ENCODE results near the gene ZSWIM2.

GRCh38 chr2:186879312-186879711 is 30.3 kb upstream of the ZSWIM2 start:
- TF ChIP-seq, protein P1, sequence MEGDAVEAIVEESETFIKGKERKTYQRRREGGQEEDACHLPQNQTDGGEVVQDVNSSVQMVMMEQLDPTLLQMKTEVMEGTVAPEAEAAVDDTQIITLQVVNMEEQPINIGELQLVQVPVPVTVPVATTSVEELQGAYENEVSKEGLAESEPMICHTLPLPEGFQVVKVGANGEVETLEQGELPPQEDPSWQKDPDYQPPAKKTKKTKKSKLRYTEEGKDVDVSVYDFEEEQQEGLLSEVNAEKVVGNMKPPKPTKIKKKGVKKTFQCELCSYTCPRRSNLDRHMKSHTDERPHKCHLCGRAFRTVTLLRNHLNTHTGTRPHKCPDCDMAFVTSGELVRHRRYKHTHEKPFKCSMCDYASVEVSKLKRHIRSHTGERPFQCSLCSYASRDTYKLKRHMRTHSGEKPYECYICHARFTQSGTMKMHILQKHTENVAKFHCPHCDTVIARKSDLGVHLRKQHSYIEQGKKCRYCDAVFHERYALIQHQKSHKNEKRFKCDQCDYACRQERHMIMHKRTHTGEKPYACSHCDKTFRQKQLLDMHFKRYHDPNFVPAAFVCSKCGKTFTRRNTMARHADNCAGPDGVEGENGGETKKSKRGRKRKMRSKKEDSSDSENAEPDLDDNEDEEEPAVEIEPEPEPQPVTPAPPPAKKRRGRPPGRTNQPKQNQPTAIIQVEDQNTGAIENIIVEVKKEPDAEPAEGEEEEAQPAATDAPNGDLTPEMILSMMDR (IDR thresholded peaks at IDR 0.05), result no peak
- TF ChIP-seq POLR2AphosphoS5 (IDR thresholded peaks at IDR 0.05; ENCODE audit: low read depth, low read length), result no peak
- TF ChIP-seq, protein P2, sequence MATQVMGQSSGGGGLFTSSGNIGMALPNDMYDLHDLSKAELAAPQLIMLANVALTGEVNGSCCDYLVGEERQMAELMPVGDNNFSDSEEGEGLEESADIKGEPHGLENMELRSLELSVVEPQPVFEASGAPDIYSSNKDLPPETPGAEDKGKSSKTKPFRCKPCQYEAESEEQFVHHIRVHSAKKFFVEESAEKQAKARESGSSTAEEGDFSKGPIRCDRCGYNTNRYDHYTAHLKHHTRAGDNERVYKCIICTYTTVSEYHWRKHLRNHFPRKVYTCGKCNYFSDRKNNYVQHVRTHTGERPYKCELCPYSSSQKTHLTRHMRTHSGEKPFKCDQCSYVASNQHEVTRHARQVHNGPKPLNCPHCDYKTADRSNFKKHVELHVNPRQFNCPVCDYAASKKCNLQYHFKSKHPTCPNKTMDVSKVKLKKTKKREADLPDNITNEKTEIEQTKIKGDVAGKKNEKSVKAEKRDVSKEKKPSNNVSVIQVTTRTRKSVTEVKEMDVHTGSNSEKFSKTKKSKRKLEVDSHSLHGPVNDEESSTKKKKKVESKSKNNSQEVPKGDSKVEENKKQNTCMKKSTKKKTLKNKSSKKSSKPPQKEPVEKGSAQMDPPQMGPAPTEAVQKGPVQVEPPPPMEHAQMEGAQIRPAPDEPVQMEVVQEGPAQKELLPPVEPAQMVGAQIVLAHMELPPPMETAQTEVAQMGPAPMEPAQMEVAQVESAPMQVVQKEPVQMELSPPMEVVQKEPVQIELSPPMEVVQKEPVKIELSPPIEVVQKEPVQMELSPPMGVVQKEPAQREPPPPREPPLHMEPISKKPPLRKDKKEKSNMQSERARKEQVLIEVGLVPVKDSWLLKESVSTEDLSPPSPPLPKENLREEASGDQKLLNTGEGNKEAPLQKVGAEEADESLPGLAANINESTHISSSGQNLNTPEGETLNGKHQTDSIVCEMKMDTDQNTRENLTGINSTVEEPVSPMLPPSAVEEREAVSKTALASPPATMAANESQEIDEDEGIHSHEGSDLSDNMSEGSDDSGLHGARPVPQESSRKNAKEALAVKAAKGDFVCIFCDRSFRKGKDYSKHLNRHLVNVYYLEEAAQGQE (IDR thresholded peaks at IDR 0.05; ENCODE audit: insufficient read depth in 1 of 2, low read depth in 2 of 2, low read length in 1 of 2), result no peak
- TF ChIP-seq SIN3A (IDR thresholded peaks at IDR 0.05; ENCODE audit: borderline replicate concordance, insufficient read depth, low read depth, low read length), result no peak
- TF ChIP-seq TCF7L2 (IDR thresholded peaks at IDR 0.05; ENCODE audit: low read depth, low read length), result no peak

Data from Panc1 (cell line).